Prostate gland (tissue), 2 donors: ENCODE data around the gene FOXP2.

Experiments
- CTCF ChIP-seq, 4 experiments: fragments of 200-600 bp in 2 of 4; fragments of 450-650 bp in 2 of 4; sonication (generic) in 2 of 4; IDR thresholded peaks; 1 replicate in 3 of 4; 2 replicates in 1 of 4; pipeline ENCODE4 v1.5.1; 2016 to 2019; ENCODE audit warnings: antibody characterized with exemption in 4 of 4, mild to moderate bottlenecking in 2 of 4, moderate library complexity in 2 of 4
- POLR2A ChIP-seq: fragments of 450-650 bp; IDR thresholded peaks from one replicate; pipeline ENCODE4 v1.6.1; 2016; ENCODE audit warnings: antibody characterized with exemption, mild to moderate bottlenecking
- POLR2AphosphoS5 ChIP-seq: sonication (generic); formaldehyde crosslinking; IDR thresholded peaks from one replicate; pipeline ENCODE4 v1.6.1; 2017; ENCODE audit warnings: antibody characterized with exemption

GRCh38 chr7:114372619-114373018 is 42.0 kb upstream of the FOXP2 start:
- no peak for TF ChIP-seq CTCF (IDR thresholded peaks at IDR 0.05)
- TF ChIP-seq POLR2A = no peak
- no peak for TF ChIP-seq POLR2AphosphoS5
